HepG2 (cell line): ENCODE data around the gene LIME1. TPM values are rescaled to one million over a fixed set of nuclear protein-coding genes. Genes with fewer than 3 reads are reported as not detected.

ENCODE experiments used
- CREB1 ChIP-seq, 2 experiments: fragments of 450-650 bp in 1 of 2; IDR thresholded peaks; 2 replicates each; pipeline ENCODE4 v1.6.1; 2016 to 2017; ENCODE audit warnings: control low read depth in 1 of 2, mild to moderate bottlenecking in 1 of 2, missing compliant biosample characterization in 1 of 2, missing genetic modification characterization in 1 of 2
- HNF1A ChIP-seq, 2 experiments: sonication (generic) in 1 of 2; formaldehyde crosslinking in 1 of 2; IDR thresholded peaks; 2 replicates each; pipeline versions ENCODE4 v1.4.0 to v1.6.1; 2016 to 2020; ENCODE audit warnings: borderline replicate concordance in 1 of 2, low read depth in 1 of 2, mild to moderate bottlenecking in 1 of 2, missing genetic modification reagents in 1 of 2
- IRF9 ChIP-seq: sonication (generic); formaldehyde crosslinking; IDR thresholded peaks from 2 replicates; pipeline ENCODE4 v1.8.0; 2022; ENCODE audit warnings: missing genetic modification reagents, mild to moderate bottlenecking, borderline replicate concordance
- MAFK ChIP-seq, 2 experiments: IDR thresholded peaks in 1 of 2; conservative IDR thresholded peaks in 1 of 2; 2 replicates each; pipeline ENCODE4 v1.6.1; 2011; ENCODE audit warnings: improper control_type of control experiment in 2 of 2, low read length in 2 of 2
- POGZ ChIP-seq: sonication (generic); formaldehyde crosslinking; IDR thresholded peaks from 2 replicates; pipeline ENCODE4 v1.4.0; 2020; ENCODE audit warnings: mild to moderate bottlenecking, missing genetic modification reagents
- SUZ12 ChIP-seq: fragments of 150-350 bp; IDR thresholded peaks from 2 replicates; pipeline ENCODE4 v1.6.1; 2014; ENCODE audit warnings: low read depth, low read length
- TAF1 ChIP-seq: sonication (generic); formaldehyde crosslinking; IDR thresholded peaks from 2 replicates; pipeline ENCODE4 v1.4.0; 2020; ENCODE audit warnings: missing genetic modification reagents
- TMF1 ChIP-seq: sonication (generic); formaldehyde crosslinking; IDR thresholded peaks from 2 replicates; pipeline ENCODE4 v1.8.1; 2022; ENCODE audit warnings: low read depth, missing genetic modification reagents
- TOPORS ChIP-seq: sonication (generic); formaldehyde crosslinking; IDR thresholded peaks from 2 replicates; pipeline ENCODE4 v1.8.0; 2023; ENCODE audit warnings: mild to moderate bottlenecking, missing genetic modification reagents
- ZFP91 ChIP-seq: sonication (generic); formaldehyde crosslinking; IDR thresholded peaks from 2 replicates; pipeline ENCODE4 v1.9.0; 2022; ENCODE audit warnings: missing genetic modification reagents, mild to moderate bottlenecking, borderline replicate concordance
- ZFY ChIP-seq: sonication (generic); formaldehyde crosslinking; IDR thresholded peaks from 2 replicates; pipeline ENCODE4 v1.4.0; 2020; ENCODE audit warnings: missing genetic modification reagents
- ZNF569 ChIP-seq: sonication (generic); formaldehyde crosslinking; IDR thresholded peaks from 2 replicates; pipeline ENCODE4 v1.5.0; 2020; ENCODE audit warnings: mild to moderate bottlenecking, missing genetic modification reagents, moderate library complexity, borderline replicate concordance
- ZNF580 ChIP-seq: IDR thresholded peaks from 2 replicates; pipeline ENCODE4 v1.6.1; 2016; ENCODE audit warnings: low read depth, borderline replicate concordance
- ZNF75D ChIP-seq: sonication (generic); formaldehyde crosslinking; IDR thresholded peaks from 2 replicates; pipeline ENCODE4 v1.8.1; 2023; ENCODE audit warnings: missing genetic modification reagents, mild to moderate bottlenecking, borderline replicate concordance
- ZNF768 ChIP-seq: sonication (generic); formaldehyde crosslinking; IDR thresholded peaks from 2 replicates; pipeline ENCODE4 v1.4.0; 2020; ENCODE audit warnings: missing genetic modification reagents
- ZNF839 ChIP-seq: sonication (generic); formaldehyde crosslinking; IDR thresholded peaks from 2 replicates; pipeline ENCODE4 v1.4.0; 2020; ENCODE audit warnings: missing genetic modification reagents, mild to moderate bottlenecking, borderline replicate concordance
- polyA plus RNA-seq, 8 experiments: library from polyadenylated mRNA; depleted of rRNA in 3 of 8; stranded (reverse) in 7 of 8; unstranded in 1 of 8; fragments of >200 nt; fragmentation: Illumina TruSeq in 4 of 8; extraction: Trizol in 4 of 8; gene quantifications; 2 replicates each; pipeline versions ENCODE4 v1.2.1 to v1.2.3, GENCODE V29; 2011 to 2016; ENCODE audit warnings: low read depth in 4 of 8, missing spikeins in 1 of 8, mixed read lengths in 1 of 8; ENCODE audit not compliant: insufficient read depth in 1 of 8
- total RNA-seq, 5 experiments: library from RNA; depleted of rRNA; stranded (reverse); fragments of >200 nt; fragmentation: Illumina TruSeq; extraction: Trizol; gene quantifications; 2 replicates each; pipeline ENCODE4 v1.2.3, GENCODE V29; 2016; ENCODE audit warnings: low read depth in 1 of 5

LIME1 gene
- total and polyA plus RNA-seq, 2 of the 13 experiments (the other 11 are each of a cell fraction or from before 2014, with no cell fraction given): 13.0 to 61.5 TPM

- no peak for TF ChIP-seq HNF1A (IDR thresholded peaks at IDR 0.05; ENCODE audit: low read depth)
- 0 out of 2 replicates have a peak, but pooled peaks have one; percentile 30 for TF ChIP-seq HNF1A (CRISPR knock-in tag; IDR thresholded peaks at IDR 0.05; ENCODE audit: borderline replicate concordance)
- no peak for TF ChIP-seq POGZ (CRISPR knock-in tag)
- 0 out of 2 replicates have a peak, but pooled peaks have one; percentile 17 for TF ChIP-seq TOPORS (CRISPR knock-in tag)
- TF ChIP-seq ZFY (CRISPR knock-in tag): peak; percentile 12; the same call in 1 of the 2 replicates
- no peak for TF ChIP-seq ZFP91 (CRISPR knock-in tag)
- TF ChIP-seq MAFK (conservative IDR thresholded peaks at IDR 0.05 in 1 of 2, IDR thresholded peaks at IDR 0.05 in 1 of 2; ENCODE audit: low read length in 2 of 2): no peak
- no peak for TF ChIP-seq CREB1 (IDR thresholded peaks at IDR 0.05)
- TF ChIP-seq CREB1 (CRISPR knock-in tag; IDR thresholded peaks at IDR 0.05): no peak
- no peak for TF ChIP-seq ZNF569 (CRISPR knock-in tag)
- peak; percentile 35; the same call in 1 of the 2 replicates for TF ChIP-seq TAF1
- peak; percentile 3; the same call in 1 of the 2 replicates for TF ChIP-seq TMF1 (CRISPR knock-in tag)
- no peak for TF ChIP-seq ZNF75D (CRISPR knock-in tag)
- TF ChIP-seq ZNF839 (CRISPR knock-in tag): no peak
- no peak for TF ChIP-seq ZNF580 (CRISPR knock-in tag)
- no peak for TF ChIP-seq SUZ12
- 0 out of 2 replicates have a peak, but pooled peaks have one; percentile 26 for TF ChIP-seq IRF9 (CRISPR knock-in tag)
- TF ChIP-seq ZNF768 (CRISPR knock-in tag): peak; percentile 72
These were observed 33.6 kb upstream of the LIME1 start (continued) for GRCh38 chr20:63702751-63703470.
